NAMALWA (cell line): ENCODE data around the gene TMED8.
"Not testable (repeated sequence)": the region's sequence is repeated elsewhere in the genome, so short reads cannot be mapped to it uniquely, and the experiment has no call there.

Experiments used
- DNase-seq: peaks from one replicate; pipeline ENCODE4 v3.0.0-alpha.2; 2015; ENCODE audit warnings: low spot score

The TMED8 gene

DNA sequence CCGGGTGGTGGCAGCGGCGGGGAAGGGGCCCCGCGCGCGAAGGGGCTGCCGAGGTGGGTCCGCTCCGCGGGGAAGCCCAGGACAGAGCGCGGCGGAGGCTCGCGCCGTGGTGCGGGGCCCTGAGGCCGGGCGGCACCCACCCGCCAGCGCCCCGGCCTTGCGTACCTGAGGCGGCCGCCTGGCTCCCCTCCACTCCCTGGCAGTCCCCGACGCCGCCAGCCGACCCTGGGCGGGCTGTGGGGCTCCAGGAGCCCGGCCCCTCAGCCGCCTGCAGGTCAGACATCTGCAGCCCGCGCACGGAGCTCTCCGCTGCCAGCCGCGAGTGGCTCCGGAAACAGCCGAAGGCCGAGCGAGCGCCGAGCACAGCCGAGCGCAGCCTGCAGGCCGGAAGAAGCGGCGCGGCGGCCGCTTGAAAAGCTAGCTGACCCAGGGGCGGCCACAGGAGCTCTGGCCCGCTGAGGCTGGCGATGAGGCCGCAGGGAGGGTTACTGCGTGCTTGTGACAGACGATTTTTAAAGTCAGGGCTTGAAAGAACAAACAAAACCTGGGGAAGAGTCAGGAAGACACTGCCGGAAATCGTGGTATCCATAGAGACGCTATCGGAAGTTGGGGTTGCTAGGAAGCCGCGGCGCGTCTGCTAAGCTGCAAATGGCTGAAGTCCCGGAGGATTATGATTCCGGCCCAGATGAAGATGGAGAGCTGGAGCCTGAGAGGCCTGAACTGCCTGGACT, at the start of gene TMED8, which contains the start of gene SAMD15:
Gene TMED8 (minus strand): TSS at position 324 of the 731 bp plus-strand sequence. CDS start 41 bp downstream, at position 283.
Gene SAMD15 (plus strand): TSS at position 609 of the 731 bp plus-strand sequence. CDS start 40 bp downstream, at position 649.
- peak; percentile 90 for DNase-seq

DNA sequence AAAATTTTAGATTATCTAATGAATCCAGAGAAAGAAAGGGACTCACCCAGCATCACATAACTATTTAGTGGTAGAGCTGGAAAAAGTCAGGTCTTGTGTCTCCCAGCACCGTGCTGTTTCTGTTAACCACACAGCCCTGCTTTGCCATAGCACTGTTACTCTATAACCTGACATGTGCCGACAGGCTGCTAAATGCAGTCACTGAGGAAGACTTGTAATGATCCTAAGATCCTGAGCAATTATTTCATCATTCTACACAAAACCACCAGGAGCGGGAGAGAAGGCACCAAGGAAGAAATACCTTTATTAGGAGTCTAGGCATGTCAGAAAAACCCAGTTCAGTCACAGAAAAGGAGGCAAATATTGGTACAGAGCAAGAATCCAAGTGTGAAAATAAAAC, 49.5 kb upstream of the TMED8 start:
- no peak for DNase-seq

- no peak for DNase-seq
Measured at GRCh38 chr14:77424862-77425261, 48.0 kb upstream of the TMED8 start.

DNA sequence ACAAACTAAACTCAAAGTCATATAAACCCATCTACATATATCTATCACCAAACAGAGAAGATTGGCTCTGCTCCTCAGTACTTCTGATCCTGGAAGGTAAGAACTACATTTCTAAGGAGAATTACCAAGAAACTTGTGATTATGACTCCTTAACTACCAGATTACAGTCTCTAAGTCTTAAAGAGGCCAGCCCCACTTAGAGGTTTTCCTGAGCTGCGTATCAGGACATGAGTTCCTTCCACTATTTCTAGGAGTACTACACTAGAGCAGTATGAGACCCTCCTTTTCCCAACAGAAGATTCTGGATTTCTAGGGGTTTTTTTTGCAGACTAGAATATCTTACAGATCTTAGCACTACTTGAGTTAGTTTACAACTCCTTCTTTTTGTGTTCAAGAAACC, 46.5 kb upstream of the TMED8 start, which contains the start of gene NOXRED1:
Gene NOXRED1 (minus strand): TSS at position 101 of the 400 bp plus-strand sequence. CDS start 634 bp downstream, outside the sequence.
- no peak for DNase-seq

GRCh38 chr14:77421201-77421600, 44.3 kb upstream of the TMED8 start:
- no peak for DNase-seq

DNA sequence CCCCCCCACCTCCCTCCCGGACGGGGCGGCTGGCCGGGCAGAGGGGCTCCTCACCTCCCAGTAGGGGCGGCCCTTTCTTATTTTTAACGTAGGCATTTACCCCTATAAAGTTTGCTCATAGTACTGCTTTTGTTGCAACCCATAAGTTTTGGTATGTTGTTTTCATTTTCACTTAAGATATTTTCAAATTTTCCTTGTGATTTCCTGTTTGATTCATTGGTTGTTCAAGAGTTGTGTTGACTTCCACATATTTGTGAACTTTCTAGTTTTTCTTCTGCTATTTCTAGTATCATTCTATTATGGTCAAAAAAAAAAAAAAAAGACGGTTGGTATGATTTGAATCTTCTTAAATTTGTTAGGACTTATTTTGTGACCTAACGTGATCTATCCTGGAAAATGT, 39.9 kb upstream of the TMED8 start:
- DNase-seq: no peak

DNA sequence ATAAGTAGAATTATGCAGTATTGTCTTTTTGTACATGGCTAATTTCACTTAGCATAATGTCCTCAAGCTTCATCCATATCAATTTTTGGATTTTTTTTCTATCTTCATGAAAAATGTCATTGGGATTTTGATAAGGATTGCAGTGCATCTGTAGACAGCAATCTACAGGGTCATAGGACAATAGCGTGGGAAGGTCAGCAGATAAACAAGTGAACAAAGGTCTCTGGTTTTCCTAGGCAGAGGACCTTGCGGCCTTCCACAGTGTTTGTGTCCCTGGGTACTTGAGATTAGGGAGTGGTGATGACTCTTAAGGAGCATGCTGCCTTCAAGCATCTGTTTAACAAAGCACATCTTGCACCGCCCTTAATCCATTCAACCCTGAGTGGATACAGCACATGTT, 39.2 kb upstream of the TMED8 start:
- not testable (repeated sequence) for DNase-seq

GRCh38 chr14:77415403-77416030, 38.6 kb upstream of the TMED8 start:
- not testable (repeated sequence) for DNase-seq

DNA sequence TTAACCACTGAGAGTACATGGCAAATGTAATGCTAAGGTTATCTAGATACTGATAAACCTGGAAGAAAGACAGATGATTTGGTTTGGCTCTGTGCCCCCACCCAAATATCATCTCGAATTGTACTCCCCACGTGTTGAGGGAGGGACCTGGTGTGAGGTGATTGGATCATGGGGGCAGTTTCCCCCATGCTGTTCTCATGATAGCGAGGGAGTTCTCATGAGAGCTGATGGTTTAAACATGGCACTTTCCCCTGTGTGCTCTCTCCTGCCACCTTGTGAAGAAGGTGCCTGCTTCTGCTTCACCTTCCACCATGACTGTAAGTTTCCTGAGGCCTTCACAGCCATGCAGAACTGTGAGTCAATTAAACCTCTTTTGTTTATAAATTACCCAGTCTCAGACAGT, 32.2 kb upstream of the TMED8 start:
- DNase-seq: peak; percentile 47

- DNase-seq: no peak
Measured at GRCh38 chr14:77407158-77407557, 30.3 kb upstream of the TMED8 start.

- DNase-seq: no peak
Measured at GRCh38 chr14:77406718-77407117, 29.8 kb upstream of the TMED8 start.

- DNase-seq: no peak
Measured at GRCh38 chr14:77406086-77406485, 29.2 kb upstream of the TMED8 start.

- no peak for DNase-seq
Measured at GRCh38 chr14:77403768-77404167, 26.9 kb upstream of the TMED8 start.

DNA sequence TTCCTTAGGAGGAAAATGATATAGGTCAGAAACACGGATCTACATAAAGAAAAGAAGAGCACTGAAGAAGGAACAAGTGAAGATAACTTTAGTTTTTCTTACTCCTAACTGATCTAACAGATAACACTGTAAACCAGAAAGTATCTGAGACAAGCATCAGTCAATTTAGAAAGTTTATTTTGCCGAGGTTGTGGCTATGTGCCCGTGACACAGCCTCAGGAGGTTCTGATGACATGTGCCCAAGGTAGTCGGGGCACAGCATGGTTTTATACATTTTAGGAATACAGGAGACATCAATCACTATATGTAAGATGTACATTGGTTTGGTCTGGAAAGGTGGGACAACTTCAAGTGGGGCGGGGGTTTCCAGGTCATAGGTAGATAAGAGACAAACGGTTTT, 23.3 kb upstream of the TMED8 start:
- no peak for DNase-seq

- DNase-seq: no peak
Measured at GRCh38 chr14:77390188-77390587, 13.3 kb upstream of the TMED8 start.

- no peak for DNase-seq
Measured at GRCh38 chr14:77378701-77379100, 1.8 kb upstream of the TMED8 start.

- DNase-seq: no peak
Measured at GRCh38 chr14:77377502-77377844, 579 bp upstream of the TMED8 start.

- peak; percentile 57 for DNase-seq
Measured at GRCh38 chr14:77375973-77376770, 722 bp downstream of the TMED8 start.

- DNase-seq: peak; percentile 59
Measured at GRCh38 chr14:77375164-77375950, 1.5 kb downstream of the TMED8 start.

GRCh38 chr14:77372304-77372841, 4.5 kb downstream of the TMED8 start:
- DNase-seq: peak; percentile 80

- DNase-seq: no peak
Measured at GRCh38 chr14:77369285-77369684, 7.6 kb downstream of the TMED8 start.

- no peak for DNase-seq
Measured at GRCh38 chr14:77364146-77364545, 12.7 kb downstream of the TMED8 start.
